WTC11 (cell line): ENCODE results near the gene TRAPPC3. TPM values are rescaled to one million over a fixed set of nuclear protein-coding genes. Genes with fewer than 3 reads are reported as not detected.

Source experiments
- ATAC-seq: fragments of 200-7000 bp; cut with Tn5 transposase; 2 replicates; pipeline ENCODE4 v1.10.0; 2021; ENCODE audit warnings: mild to moderate bottlenecking, moderate library complexity
- CTCF ChIA-PET: fragments of 300-600 bp; sonication (Branson Sonifier 250); formaldehyde crosslinking; loops from one replicate; lab custom pipeline; 2021; ENCODE audit warnings: antibody characterized with exemption; lab: Charles Lee
- POLR2A ChIA-PET: fragments of 350-600 bp; sonication (Branson Sonifier 250); formaldehyde crosslinking; loops from one replicate; lab custom pipeline; 2021; ENCODE audit warnings: antibody characterized with exemption; lab: Charles Lee
- DNase-seq: peaks from one replicate; pipeline ENCODE4 v3.0.0; 2021; ENCODE audit warnings: low spot score
- H3K27ac Mint-ChIP-seq: 2 replicates; pipeline ENCODE4 v1.8.0; 2021; ENCODE audit warnings: mixed read lengths
- H3K27me3 Mint-ChIP-seq: 2 replicates; pipeline ENCODE4 v1.8.0; 2021; ENCODE audit warnings: low read depth, mild to moderate bottlenecking, moderate library complexity, mixed read lengths
- H3K36me3 Mint-ChIP-seq: 2 replicates; pipeline ENCODE4 v1.8.0; 2021; ENCODE audit warnings: mixed read lengths
- H3K4me1 Mint-ChIP-seq: 2 replicates; pipeline ENCODE4 v1.8.0; 2022; ENCODE audit warnings: mixed read lengths
- H3K4me3 Mint-ChIP-seq: 2 replicates; pipeline ENCODE4 v1.8.0; 2021; ENCODE audit warnings: mild to moderate bottlenecking, moderate library complexity, mixed read lengths
- H3K9me3 Mint-ChIP-seq: 2 replicates; pipeline ENCODE4 v1.8.0; 2021; ENCODE audit warnings: mixed read lengths
- CBFB ChIP-seq: sonication (generic); formaldehyde crosslinking; IDR thresholded peaks from 2 replicates; pipeline ENCODE4 v1.8.1; 2022; ENCODE audit warnings: mild to moderate bottlenecking, low read depth, missing genetic modification reagents
- CREM ChIP-seq: sonication (generic); formaldehyde crosslinking; IDR thresholded peaks from 2 replicates; pipeline ENCODE4 v1.8.1; 2022; ENCODE audit warnings: mild to moderate bottlenecking, missing genetic modification reagents, moderate library complexity
- EMX1 ChIP-seq: fragments of 250-450 bp; sonication (Bioruptor Pico); IDR thresholded peaks from 2 replicates; pipeline ENCODE4 v1.8.0; 2021; ENCODE audit warnings: mild to moderate bottlenecking
- FOXJ3 ChIP-seq: sonication (generic); formaldehyde crosslinking; IDR thresholded peaks from 2 replicates; pipeline ENCODE4 v1.9.0; 2021; ENCODE audit warnings: missing genetic modification reagents, mild to moderate bottlenecking, borderline replicate concordance
- FOXK1 ChIP-seq: sonication (generic); formaldehyde crosslinking; IDR thresholded peaks from 2 replicates; pipeline ENCODE4 v1.8.0; 2022; ENCODE audit warnings: mild to moderate bottlenecking, moderate library complexity, missing genetic modification reagents
- GRHL2 ChIP-seq: fragments of 250-450 bp; sonication (Bioruptor Pico); IDR thresholded peaks from 2 replicates; pipeline ENCODE4 v1.8.0; 2022; ENCODE audit warnings: mild to moderate bottlenecking, moderate library complexity; ENCODE audit not compliant: insufficient replicate concordance, severe bottlenecking
- KAT7 ChIP-seq: sonication (generic); formaldehyde crosslinking; IDR thresholded peaks from 2 replicates; pipeline ENCODE4 v1.8.1; 2023; ENCODE audit warnings: missing genetic modification reagents, mild to moderate bottlenecking, borderline replicate concordance
- MXD4 ChIP-seq: fragments of 250-450 bp; sonication (Bioruptor Pico); IDR thresholded peaks from 2 replicates; pipeline ENCODE4 v1.8.0; 2021; ENCODE audit warnings: mild to moderate bottlenecking, moderate library complexity, borderline replicate concordance
- NFATC4 ChIP-seq: fragments of 250-450 bp; sonication (Bioruptor Pico); IDR thresholded peaks from 2 replicates; pipeline ENCODE4 v1.9.0; 2021; ENCODE audit warnings: mild to moderate bottlenecking
- NFYB ChIP-seq: sonication (generic); formaldehyde crosslinking; conservative IDR thresholded peaks from 2 replicates; pipeline ENCODE4 v1.8.0; 2022; ENCODE audit warnings: low read depth, missing genetic modification reagents
- RORB ChIP-seq: fragments of 250-450 bp; sonication (Bioruptor Pico); IDR thresholded peaks from 2 replicates; pipeline ENCODE4 v1.9.0; 2021; ENCODE audit warnings: mild to moderate bottlenecking
- TEAD1 ChIP-seq: sonication (generic); formaldehyde crosslinking; IDR thresholded peaks from 2 replicates; pipeline ENCODE4 v1.8.0; 2022; ENCODE audit warnings: mild to moderate bottlenecking, missing genetic modification reagents
- USF2 ChIP-seq: sonication (generic); formaldehyde crosslinking; IDR thresholded peaks from 2 replicates; pipeline ENCODE4 v1.8.1; 2023; ENCODE audit warnings: mild to moderate bottlenecking, missing genetic modification reagents, moderate library complexity
- ZNF121 ChIP-seq: sonication (generic); formaldehyde crosslinking; IDR thresholded peaks from 2 replicates; pipeline ENCODE4 v1.8.0; 2023; ENCODE audit warnings: missing genetic modification reagents
- ZNF281 ChIP-seq: sonication (generic); formaldehyde crosslinking; IDR thresholded peaks from 2 replicates; pipeline ENCODE4 v1.8.0; 2023; ENCODE audit warnings: mild to moderate bottlenecking, missing genetic modification reagents
- ZNF416 ChIP-seq: fragments of 250-450 bp; sonication (Bioruptor Pico); IDR thresholded peaks from 2 replicates; pipeline ENCODE4 v1.9.0; 2021; ENCODE audit warnings: mild to moderate bottlenecking, inconsistent platforms
- ZNF671 ChIP-seq: fragments of 250-450 bp; sonication (Bioruptor Pico); IDR thresholded peaks from 2 replicates; pipeline ENCODE4 v1.8.0; 2021; ENCODE audit warnings: mild to moderate bottlenecking
- total RNA-seq: library from RNA; stranded (reverse); gene quantifications from 3 replicates; pipeline ENCODE4 v1.2.3, GENCODE V29; 2021
- TF ChIP-seq, protein P1 (sequence below): sonication (generic); formaldehyde crosslinking; IDR thresholded peaks from 2 replicates; pipeline ENCODE4 v1.8.1; 2022; ENCODE audit warnings: mild to moderate bottlenecking, missing genetic modification reagents, moderate library complexity, borderline replicate concordance
- TF ChIP-seq, protein P2 (sequence below): sonication (generic); formaldehyde crosslinking; IDR thresholded peaks from 2 replicates; pipeline ENCODE4 v1.8.0; 2022; ENCODE audit warnings: mild to moderate bottlenecking, missing genetic modification reagents
- TF ChIP-seq, protein P3 (sequence below): sonication (generic); formaldehyde crosslinking; IDR thresholded peaks from 2 replicates; pipeline ENCODE4 v1.8.1; 2023; ENCODE audit warnings: mild to moderate bottlenecking, moderate library complexity, missing genetic modification reagents
- TF ChIP-seq, protein P4 (sequence below): sonication (generic); formaldehyde crosslinking; IDR thresholded peaks from 2 replicates; pipeline ENCODE4 v1.8.1; 2023; ENCODE audit warnings: mild to moderate bottlenecking, missing genetic modification reagents

The TRAPPC3 gene
- total RNA-seq, 1 experiment from 2014 or later: 48.9 TPM

DNA sequence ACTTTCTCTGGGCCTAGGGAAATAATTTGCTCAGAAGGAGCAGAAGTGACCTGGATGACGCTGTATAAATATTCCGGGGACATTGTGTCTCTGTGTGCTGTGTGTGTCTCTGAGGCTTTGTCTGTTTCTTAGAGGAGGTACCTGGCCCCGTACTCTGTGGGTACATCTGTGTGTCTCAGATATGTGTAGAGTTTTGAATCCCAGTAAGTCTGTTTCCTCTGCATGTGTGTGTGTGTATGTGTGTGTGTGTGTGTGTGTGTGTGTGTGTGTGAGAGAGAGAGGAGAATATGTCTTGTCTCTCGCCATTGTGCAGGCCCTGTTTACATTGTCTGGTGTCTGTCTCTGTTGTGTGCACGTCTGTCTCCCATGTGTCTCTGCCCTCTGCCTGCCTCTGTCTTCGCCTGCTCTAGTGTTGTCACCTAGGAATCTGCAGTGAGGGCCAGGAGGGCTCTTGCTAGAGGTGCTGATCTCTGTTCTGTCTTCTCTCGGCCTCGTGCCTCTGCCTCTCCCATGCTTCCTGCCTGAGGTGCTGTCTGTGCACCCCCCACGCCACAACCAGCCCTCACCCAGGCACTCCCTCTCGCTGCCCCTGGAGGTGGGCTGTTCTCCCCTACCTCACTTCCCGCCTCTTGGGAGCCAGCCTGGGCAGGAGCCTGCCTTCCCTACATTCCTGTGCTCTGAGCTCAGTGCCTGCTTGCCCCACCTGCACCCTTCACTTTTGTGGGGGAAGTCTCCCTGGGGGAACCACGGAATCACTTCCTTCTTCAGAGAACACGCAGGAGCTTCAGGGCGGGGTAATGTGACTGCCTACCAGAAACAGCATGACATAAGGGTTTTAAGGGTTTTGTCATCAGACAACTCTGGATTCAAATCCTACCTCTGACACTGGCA lies 12.6 kb upstream of the TRAPPC3 start (continued):
- TF ChIP-seq, protein P1, sequence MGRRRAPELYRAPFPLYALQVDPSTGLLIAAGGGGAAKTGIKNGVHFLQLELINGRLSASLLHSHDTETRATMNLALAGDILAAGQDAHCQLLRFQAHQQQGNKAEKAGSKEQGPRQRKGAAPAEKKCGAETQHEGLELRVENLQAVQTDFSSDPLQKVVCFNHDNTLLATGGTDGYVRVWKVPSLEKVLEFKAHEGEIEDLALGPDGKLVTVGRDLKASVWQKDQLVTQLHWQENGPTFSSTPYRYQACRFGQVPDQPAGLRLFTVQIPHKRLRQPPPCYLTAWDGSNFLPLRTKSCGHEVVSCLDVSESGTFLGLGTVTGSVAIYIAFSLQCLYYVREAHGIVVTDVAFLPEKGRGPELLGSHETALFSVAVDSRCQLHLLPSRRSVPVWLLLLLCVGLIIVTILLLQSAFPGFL (CRISPR knock-in tag): no peak
- TF ChIP-seq RORB: no peak
- no peak for TF ChIP-seq CBFB (CRISPR knock-in tag)
- TF ChIP-seq KAT7 (CRISPR knock-in tag): no peak
- TF ChIP-seq MXD4: no peak
- TF ChIP-seq NFATC4 (CRISPR knock-in tag): no peak

- H3K27ac Mint-ChIP-seq: peak overlapping the region; percentile 88
- no peaks in the 10 kb centered on the region for H3K27me3 Mint-ChIP-seq
- DNase-seq (peak; percentile 71), ATAC-seq (peak; percentile 76)
- no peaks in the 10 kb centered on the region for H3K36me3 Mint-ChIP-seq
- H3K4me3 Mint-ChIP-seq: peak overlapping the region; percentile 67
- CTCF ChIA-PET: interaction anchor here (0.5 to 4.7 kb wide), 21 partner anchors 9 to 235 kb away, joined by 3 to 74 read pairs (median 9); partner anchors contain the start of genes SH3D21, TEKT2, THRAP3 and TRAPPC3
- H3K9me3 Mint-ChIP-seq: no peaks in the 10 kb centered on the region
- TF ChIP-seq ZNF671 (CRISPR knock-in tag): no peak
- no peak for TF ChIP-seq KAT7 (CRISPR knock-in tag)
- TF ChIP-seq, protein P2, sequence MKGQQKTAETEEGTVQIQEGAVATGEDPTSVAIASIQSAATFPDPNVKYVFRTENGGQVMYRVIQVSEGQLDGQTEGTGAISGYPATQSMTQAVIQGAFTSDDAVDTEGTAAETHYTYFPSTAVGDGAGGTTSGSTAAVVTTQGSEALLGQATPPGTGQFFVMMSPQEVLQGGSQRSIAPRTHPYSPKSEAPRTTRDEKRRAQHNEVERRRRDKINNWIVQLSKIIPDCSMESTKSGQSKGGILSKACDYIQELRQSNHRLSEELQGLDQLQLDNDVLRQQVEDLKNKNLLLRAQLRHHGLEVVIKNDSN (CRISPR knock-in tag): no peak
- peak; percentile 66; the same call in 1 of the 2 replicates for TF ChIP-seq FOXK1 (CRISPR knock-in tag)
- TF ChIP-seq, protein P3, sequence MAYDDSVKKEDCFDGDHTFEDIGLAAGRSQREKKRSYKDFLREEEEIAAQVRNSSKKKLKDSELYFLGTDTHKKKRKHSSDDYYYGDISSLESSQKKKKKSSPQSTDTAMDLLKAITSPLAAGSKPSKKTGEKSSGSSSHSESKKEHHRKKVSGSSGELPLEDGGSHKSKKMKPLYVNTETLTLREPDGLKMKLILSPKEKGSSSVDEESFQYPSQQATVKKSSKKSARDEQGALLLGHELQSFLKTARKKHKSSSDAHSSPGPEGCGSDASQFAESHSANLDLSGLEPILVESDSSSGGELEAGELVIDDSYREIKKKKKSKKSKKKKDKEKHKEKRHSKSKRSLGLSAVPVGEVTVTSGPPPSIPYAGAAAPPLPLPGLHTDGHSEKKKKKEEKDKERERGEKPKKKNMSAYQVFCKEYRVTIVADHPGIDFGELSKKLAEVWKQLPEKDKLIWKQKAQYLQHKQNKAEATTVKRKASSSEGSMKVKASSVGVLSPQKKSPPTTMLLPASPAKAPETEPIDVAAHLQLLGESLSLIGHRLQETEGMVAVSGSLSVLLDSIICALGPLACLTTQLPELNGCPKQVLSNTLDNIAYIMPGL (CRISPR knock-in tag): 0 out of 2 replicates have a peak, but pooled peaks have one; percentile 69
- no peak for TF ChIP-seq FOXJ3
- TF ChIP-seq, protein P4, sequence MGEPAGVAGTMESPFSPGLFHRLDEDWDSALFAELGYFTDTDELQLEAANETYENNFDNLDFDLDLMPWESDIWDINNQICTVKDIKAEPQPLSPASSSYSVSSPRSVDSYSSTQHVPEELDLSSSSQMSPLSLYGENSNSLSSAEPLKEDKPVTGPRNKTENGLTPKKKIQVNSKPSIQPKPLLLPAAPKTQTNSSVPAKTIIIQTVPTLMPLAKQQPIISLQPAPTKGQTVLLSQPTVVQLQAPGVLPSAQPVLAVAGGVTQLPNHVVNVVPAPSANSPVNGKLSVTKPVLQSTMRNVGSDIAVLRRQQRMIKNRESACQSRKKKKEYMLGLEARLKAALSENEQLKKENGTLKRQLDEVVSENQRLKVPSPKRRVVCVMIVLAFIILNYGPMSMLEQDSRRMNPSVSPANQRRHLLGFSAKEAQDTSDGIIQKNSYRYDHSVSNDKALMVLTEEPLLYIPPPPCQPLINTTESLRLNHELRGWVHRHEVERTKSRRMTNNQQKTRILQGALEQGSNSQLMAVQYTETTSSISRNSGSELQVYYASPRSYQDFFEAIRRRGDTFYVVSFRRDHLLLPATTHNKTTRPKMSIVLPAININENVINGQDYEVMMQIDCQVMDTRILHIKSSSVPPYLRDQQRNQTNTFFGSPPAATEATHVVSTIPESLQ (CRISPR knock-in tag): no peak
- no peak for TF ChIP-seq EMX1 (CRISPR knock-in tag)
- TF ChIP-seq NFATC4 (CRISPR knock-in tag): no peak
- TF ChIP-seq NFYB (CRISPR knock-in tag): 0 out of 2 replicates have a peak, but pooled peaks have one; percentile 19
- TF ChIP-seq ZNF416: 0 out of 2 replicates have a peak, but pooled peaks have one; percentile 50
- no peak for TF ChIP-seq USF2 (CRISPR knock-in tag)
- TF ChIP-seq GRHL2 (CRISPR knock-in tag): no peak
- 0 out of 2 replicates have a peak, but pooled peaks have one; percentile 29 for TF ChIP-seq CREM (CRISPR knock-in tag)
- peak; percentile 43; the same call in 1 of the 2 replicates for TF ChIP-seq TEAD1 (CRISPR knock-in tag)
- no peak for TF ChIP-seq ZNF121 (CRISPR knock-in tag)
- TF ChIP-seq ZNF281: no peak
- TF ChIP-seq, all 79 proteins: peak for 6
- POLR2A ChIA-PET: interaction anchor here (0.5 to 3.0 kb wide), 5 partner anchors 11 to 31 kb away, joined by 3 to 19 read pairs (median 3); partner anchors contain the start of gene TRAPPC3
- peaks cover 41% of the 10 kb centered on the region for H3K4me1 Mint-ChIP-seq
These were observed 11.7 kb upstream of the TRAPPC3 start for GRCh38 chr1:36160949-36161485.
